ENCODE data around the gene PHOSPHO1.

PHOSPHO1 gene

GRCh38 chr17:49241692-49242397 is 11.3 kb upstream of the PHOSPHO1 start:
- no peak for DNase-seq

- no peak for DNase-seq
Measured at GRCh38 chr17:49241040-49241439, 10.5 kb upstream of the PHOSPHO1 start.

- DNase-seq: no peak
Measured at GRCh38 chr17:49240619-49241018, 10.0 kb upstream of the PHOSPHO1 start.

DNA sequence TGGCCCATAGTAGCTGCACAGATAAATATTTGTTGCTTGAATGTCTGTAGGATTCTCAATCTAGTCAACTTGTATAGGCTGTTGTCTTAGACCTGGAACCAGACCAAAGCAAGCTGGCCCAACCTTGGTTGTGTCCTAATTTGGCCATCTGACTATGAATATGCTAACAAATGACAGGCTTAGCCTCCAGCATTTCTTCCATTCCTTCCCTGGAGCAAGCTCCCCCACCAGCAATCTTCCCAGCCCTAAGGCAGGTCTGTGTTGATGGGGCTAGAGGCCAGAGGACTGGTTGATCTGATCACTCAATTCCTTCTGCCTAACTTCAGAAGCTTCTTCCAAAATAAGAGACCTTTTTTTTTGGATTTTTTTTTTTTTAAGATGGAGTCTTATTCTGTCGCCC is 9.4 kb upstream of the PHOSPHO1 start:
- no peak for DNase-seq

DNA sequence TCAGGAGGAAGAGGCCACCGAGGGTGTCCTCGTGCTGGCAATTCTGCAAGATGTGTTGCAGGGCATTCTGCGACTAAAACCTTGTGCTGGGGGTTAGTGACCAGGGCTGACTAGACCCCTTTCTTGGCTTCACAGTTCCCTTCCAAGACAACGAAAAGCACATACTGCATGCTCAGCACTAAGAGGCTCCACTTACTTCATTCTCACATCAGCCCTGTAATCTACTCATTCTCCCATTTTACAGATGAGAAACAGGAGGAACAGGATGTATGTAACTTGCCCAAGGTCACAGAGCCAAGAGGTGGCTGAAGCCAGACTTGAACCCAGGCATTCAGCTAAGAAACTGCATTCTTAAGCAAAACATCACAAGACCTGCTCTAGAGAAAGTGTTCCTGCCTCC is 5.3 kb upstream of the PHOSPHO1 start:
- DNase-seq: no peak

GRCh38 chr17:49234509-49235080 is 4.0 kb upstream of the PHOSPHO1 start:
- DNase-seq: no peak

GRCh38 chr17:49231563-49231894 is 942 bp upstream of the PHOSPHO1 start:
- no peak for DNase-seq

DNA sequence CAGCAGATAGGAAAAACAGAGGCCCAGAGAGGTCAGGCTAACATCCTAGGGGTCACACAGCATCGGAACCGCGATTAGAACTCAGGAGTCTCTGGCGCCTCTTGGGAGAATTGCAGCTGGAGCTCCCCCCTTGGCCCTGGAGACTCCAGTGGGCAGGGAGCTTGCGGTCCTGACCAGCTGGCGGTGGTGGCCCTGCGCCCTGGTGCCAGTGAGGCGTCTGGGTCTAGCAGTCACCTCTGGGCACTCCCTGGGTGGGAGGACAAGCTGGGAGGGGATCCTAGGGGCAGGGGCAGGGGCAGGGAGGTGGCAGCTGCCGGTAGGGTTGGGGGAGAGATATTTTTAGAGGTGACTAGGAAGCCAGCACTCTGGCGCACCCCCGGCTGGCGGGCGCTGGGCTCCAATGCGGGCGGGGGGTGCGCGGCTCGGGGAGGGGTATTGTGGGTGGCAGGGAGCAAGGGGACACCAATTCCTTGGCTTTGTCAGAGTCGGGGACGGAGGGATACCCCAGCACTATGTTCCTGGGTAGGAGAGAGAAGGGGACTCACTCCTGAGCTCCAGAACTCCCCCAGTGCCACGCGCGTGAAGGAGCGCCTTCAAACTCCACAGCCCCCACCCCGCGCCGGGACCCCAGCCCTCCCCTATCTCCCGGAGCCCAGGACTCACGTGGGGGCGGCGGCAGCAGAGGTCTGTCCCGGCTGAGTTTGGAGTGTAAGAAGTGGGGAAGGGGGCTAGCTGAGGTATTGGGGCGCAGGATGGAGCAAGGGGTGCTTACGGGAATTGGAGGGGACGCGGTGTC is 584 bp downstream of the PHOSPHO1 start:
- DNase-seq: peak; percentile 46

GRCh38 chr17:49229076-49229804 is 1.3 kb downstream of the PHOSPHO1 start:
- DNase-seq: no peak

- DNase-seq: peak; percentile 69
Measured at GRCh38 chr17:49227436-49228261, 2.9 kb downstream of the PHOSPHO1 start.

GRCh38 chr17:49226771-49227435 is 3.7 kb downstream of the PHOSPHO1 start:
- no peak for DNase-seq

DNA sequence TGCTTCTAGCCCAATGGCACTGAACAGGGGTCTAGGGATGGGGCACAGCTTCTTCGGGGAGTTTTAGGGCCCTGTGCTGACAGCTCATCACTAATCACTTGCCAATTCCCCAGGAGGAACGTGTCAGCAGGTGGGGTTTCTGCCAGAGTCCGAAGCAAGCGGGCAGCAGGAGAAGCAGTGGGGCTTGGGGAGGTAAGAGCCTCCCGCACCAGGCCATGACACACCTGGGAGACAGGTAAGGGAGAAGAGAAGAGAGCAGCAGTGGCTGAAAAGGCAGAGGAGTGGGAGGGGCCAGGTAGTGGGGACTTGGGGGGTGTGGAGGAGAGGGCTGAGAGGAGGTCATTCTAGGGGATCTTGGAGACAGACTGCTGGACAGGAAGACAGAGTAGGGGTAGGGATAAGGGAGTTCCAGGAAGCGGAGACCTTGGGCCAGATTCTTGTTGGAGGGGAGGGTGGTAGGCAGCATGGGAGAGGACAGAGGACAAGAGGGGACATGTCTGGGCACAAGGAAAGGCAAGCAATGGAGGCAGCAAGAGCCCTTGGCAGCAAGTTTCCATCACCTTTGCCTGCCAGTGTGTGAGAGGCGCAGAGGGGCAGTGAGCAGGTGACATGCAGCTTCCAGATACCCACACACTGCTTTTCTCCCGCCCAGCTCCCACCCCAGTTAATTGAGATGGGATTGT is 4.9 kb downstream of the PHOSPHO1 start:
- DNase-seq: no peak

GRCh38 chr17:49224997-49225337 is 5.6 kb downstream of the PHOSPHO1 start:
- no peak for DNase-seq

DNA sequence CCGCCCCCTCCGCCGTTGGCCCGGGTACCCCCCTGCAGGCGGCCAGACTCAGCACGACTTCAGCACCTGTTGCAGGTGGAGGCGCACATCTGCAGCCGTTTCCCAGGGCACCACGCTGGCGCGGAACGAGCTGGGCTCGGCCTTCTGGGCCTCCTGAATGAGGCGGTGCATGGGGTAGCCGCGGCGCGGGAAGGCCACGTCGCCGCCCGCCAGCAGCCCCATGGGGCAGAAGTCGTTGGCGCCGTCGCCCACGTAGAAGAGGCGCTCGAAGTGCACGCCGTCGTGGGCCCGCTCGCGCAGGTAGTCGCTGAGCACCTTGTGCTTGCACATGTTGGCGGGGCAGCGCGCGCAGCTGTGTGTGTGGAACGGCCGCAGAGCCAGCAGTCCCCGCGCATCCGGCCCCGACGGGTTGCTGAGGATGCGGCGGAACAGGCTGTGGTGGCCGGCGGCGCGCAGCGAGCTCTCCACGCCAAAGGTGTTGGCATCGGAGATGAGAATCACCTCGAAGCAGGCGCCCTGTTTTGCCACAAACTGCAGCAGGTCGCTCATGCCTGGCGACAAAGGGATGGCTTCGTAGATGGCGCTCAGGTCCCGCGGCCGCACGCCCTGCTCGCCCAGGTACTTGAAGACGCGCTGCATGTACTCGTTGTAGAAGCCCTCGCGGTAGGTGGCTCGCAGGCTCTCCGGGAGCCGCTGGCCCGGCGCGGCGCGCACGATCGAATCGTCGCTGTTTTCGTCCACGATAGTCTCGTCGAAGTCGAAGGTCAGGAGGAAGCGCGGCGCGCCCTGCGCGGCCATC is 6.2 kb downstream of the PHOSPHO1 start:
- peak; percentile 49 for DNase-seq

DNA sequence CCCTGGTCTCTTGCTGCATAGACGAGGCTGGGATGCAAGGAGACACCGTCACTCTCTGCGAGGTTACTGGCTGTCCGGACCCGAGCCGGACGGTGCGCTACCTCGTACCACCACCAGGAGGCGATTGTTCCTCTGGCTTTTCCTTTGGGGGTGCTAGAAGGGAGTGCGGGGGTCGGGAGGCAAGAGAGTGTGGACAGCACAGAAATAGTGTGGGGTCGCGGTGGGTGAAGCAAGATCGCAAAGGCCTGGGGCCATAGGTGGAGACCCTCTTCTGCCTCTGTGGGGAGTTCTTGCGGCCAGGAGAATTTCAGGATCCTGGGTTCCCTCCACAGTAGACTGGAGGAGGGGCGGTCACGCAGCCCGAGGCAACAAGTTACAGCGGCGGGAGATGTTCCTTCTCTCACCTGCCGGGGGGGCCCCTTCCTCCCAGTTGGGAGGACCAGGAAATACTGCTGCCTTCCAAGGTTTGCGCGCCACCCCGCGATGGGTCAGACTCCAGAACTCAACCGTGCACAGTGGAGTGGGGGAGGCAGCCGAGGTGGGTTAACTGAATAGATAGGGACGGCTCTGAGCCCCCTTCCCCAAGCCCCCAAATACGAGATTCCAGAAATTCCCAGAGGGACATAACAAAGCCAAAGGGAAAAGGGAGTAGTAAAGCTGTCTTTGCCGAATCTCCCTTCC is 6.9 kb downstream of the PHOSPHO1 start:
- DNase-seq: peak; percentile 75

DNA sequence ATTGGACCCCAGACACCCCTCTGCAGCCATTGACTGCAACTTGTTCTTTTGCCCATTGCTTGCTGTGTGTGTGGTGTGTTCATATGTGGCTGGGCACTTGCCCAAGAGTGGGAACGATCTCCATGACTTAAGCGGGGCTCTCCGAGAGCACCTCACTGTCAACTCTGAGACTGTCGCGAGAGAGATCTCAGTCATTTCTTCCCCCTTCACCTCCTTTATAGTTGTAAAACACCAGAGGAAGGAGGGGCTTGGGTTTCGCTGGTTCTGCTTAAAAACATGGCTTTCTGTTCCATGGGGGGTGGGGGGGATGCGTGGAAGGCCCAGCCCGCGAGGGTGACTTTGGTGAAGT is 7.4 kb downstream of the PHOSPHO1 start:
- DNase-seq: no peak

DNA sequence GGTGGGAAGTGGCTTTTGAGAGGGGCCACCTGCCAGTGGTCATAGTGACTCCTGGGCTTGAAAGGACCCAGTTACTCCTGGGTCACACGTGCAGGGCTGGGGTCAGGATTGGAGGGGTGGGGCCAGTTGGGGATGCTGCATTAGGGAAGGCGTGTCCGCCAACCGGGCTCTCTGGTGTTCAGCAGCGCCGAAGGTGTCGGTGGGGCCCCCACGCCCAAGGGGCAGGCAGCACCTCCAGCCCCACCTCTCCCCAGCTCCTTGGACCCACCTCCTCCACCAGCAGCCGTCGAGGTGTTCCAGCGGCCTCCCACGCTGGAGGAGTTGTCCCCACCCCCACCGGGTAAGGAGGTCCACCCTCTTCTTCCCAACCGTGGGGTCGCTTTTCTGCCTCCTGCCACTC is 10.6 kb downstream of the PHOSPHO1 start:
- DNase-seq: peak; percentile 49

- no peak for DNase-seq
Measured at GRCh38 chr17:49218941-49219913, 11.4 kb downstream of the PHOSPHO1 start.

All from right forelimb (tissue), 1 donor.